HG03097 (cell line): ENCODE results near the gene MPHOSPH10.
"Not testable (repeated sequence)": the region's sequence is repeated elsewhere in the genome, so short reads cannot be mapped to it uniquely, and the experiment has no call there.

Source experiments
- ATAC-seq: cut with Tn5 transposase; IDR thresholded peaks from one replicate; pipeline ENCODE4 v1.9.1; 2021; ENCODE audit not compliant: unreplicated experiment, low FRiP score

Gene MPHOSPH10

GRCh38 chr2:71157124-71157793 lies 26.8 kb downstream of the MPHOSPH10 start:
- no peak for ATAC-seq

- ATAC-seq: no peak
These were observed 36.4 kb downstream of the MPHOSPH10 start for GRCh38 chr2:71166812-71167211.

GRCh38 chr2:71173096-71173495 lies 42.7 kb downstream of the MPHOSPH10 start:
- no peak for ATAC-seq

- no peak for ATAC-seq
These were observed 43.8 kb downstream of the MPHOSPH10 start for GRCh38 chr2:71174207-71174606.

- ATAC-seq: not testable (repeated sequence)
These were observed 48.4 kb downstream of the MPHOSPH10 start for GRCh38 chr2:71178836-71179235.

- ATAC-seq: no peak
These were observed 50.9 kb downstream of the MPHOSPH10 start for GRCh38 chr2:71181316-71181715.

- ATAC-seq: not testable (repeated sequence)
These were observed 53.1 kb downstream of the MPHOSPH10 start for GRCh38 chr2:71183306-71184115.

GRCh38 chr2:71186973-71187372 lies 56.5 kb downstream of the MPHOSPH10 start:
- ATAC-seq: no peak

- no peak for ATAC-seq
These were observed 57.2 kb downstream of the MPHOSPH10 start for GRCh38 chr2:71187589-71187988.

GRCh38 chr2:71190656-71191569 lies 60.5 kb downstream of the MPHOSPH10 start:
- ATAC-seq: no peak

GRCh38 chr2:71191570-71191943 lies 61.1 kb downstream of the MPHOSPH10 start:
- no peak for ATAC-seq
